RWPE2 (cell line): Measurements from ENCODE around the gene TRPC5OS.

ENCODE experiments used
- ATAC-seq: fragments of 200-7000 bp; cut with Tn5 transposase; 3 replicates; pipeline ENCODE4 v1.9.1; 2021; ENCODE audit warnings: low read depth
- DNase-seq: peaks from one replicate; pipeline ENCODE4 v3.0.0-alpha.2; 2020; ENCODE audit warnings: low spot score
- H3K27ac ChIP-seq: fragments of 450-650 bp; 2 replicates; pipeline ENCODE4 v1.5.1; 2017; ENCODE audit warnings: mild to moderate bottlenecking; ENCODE audit not compliant: poor library complexity, severe bottlenecking
- H3K27me3 ChIP-seq: fragments of 250-450 bp; sonication (Bioruptor Pico); 2 replicates; pipeline ENCODE4 v1.5.1; 2021; ENCODE audit warnings: mild to moderate bottlenecking, moderate library complexity; ENCODE audit not compliant: insufficient read depth, poor library complexity, severe bottlenecking
- H3K36me3 ChIP-seq: fragments of 250-450 bp; sonication (Bioruptor Pico); 2 replicates; pipeline ENCODE4 v1.5.1; 2020; ENCODE audit warnings: low read depth, mild to moderate bottlenecking, moderate library complexity
- H3K4me1 ChIP-seq: fragments of 250-450 bp; sonication (Bioruptor Pico); 2 replicates; pipeline ENCODE4 v1.5.1; 2021; ENCODE audit warnings: mild to moderate bottlenecking, moderate library complexity; ENCODE audit not compliant: insufficient read depth, poor library complexity, severe bottlenecking
- H3K4me3 ChIP-seq: fragments of 250-450 bp; sonication (Bioruptor Pico); 2 replicates; pipeline ENCODE4 v1.5.1; 2021; ENCODE audit warnings: mild to moderate bottlenecking, moderate library complexity; ENCODE audit not compliant: severe bottlenecking
- H3K9me3 ChIP-seq: fragments of 250-450 bp; sonication (Bioruptor Pico); 2 replicates; pipeline ENCODE4 v1.5.1; 2021; ENCODE audit warnings: mild to moderate bottlenecking, moderate library complexity; ENCODE audit not compliant: severe bottlenecking
- TF ChIP-seq, protein P1 (sequence below): fragments of 450-650 bp; IDR thresholded peaks from one replicate; pipeline ENCODE4 v1.5.1; 2017; ENCODE audit warnings: mild to moderate bottlenecking, moderate library complexity; ENCODE audit not compliant: poor library complexity, severe bottlenecking

The TRPC5OS gene

DNA sequence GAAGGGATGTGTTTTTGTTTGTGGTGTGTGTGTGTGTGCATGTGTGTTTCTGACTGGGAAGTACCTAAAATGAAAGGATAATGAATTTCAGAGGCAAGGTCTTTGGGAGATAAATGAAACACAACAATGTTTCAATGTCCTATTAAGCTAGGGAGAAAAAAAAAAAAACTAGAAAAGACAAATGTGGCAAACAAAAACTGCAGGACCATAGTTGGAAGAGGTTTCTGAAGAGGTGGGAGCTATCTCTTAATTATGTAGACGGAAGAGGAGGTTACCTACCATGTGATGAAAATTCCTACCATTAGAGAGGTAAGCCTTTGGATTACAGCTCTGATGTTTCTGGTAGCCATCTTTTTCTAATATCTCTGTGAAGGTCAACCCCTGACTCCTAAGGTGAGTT lies at the start of gene TRPC5OS:
Gene TRPC5OS (plus strand): TSS at position 301 of the 400 bp plus-strand sequence. CDS start 25,669 bp downstream, outside the sequence.
- Histone ChIP-seq H3K27me3 (no peaks in the 10 kb centered on the region), H3K27ac (no peak within 1 kb of the TSS), H3K9me3 (no peaks in the 10 kb centered on the region), H3K4me1 (no peaks in the 10 kb centered on the region), H3K36me3 (no peaks in the 10 kb centered on the region), H3K4me3 (no peak within 1 kb of the TSS)
- DNase-seq, result no peak
- no peak for ATAC-seq
- TF ChIP-seq, protein P1, sequence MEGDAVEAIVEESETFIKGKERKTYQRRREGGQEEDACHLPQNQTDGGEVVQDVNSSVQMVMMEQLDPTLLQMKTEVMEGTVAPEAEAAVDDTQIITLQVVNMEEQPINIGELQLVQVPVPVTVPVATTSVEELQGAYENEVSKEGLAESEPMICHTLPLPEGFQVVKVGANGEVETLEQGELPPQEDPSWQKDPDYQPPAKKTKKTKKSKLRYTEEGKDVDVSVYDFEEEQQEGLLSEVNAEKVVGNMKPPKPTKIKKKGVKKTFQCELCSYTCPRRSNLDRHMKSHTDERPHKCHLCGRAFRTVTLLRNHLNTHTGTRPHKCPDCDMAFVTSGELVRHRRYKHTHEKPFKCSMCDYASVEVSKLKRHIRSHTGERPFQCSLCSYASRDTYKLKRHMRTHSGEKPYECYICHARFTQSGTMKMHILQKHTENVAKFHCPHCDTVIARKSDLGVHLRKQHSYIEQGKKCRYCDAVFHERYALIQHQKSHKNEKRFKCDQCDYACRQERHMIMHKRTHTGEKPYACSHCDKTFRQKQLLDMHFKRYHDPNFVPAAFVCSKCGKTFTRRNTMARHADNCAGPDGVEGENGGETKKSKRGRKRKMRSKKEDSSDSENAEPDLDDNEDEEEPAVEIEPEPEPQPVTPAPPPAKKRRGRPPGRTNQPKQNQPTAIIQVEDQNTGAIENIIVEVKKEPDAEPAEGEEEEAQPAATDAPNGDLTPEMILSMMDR, result no peak

DNA sequence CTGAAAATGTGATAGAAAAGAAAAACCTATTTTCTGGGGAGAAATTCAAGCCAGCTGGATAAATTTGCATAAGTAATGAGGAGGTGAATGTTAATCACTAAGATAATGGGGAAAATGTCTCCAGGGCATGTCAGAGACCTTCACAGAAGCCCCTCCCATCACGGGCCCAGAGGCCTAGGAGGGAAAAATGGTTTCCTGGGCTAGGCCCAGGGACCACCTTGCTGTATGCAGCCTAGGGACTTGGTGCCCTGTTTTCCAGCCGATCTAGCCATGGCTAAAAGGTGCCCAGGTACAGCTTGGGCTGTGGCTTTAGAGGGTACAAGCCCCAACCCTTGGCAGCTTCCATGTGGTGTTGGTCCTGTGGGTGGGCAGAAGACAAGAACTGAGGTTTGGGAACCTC lies 46.6 kb upstream of the TRPC5OS start:
- no peaks in the 10 kb centered on the region for H3K27me3 ChIP-seq

DNA sequence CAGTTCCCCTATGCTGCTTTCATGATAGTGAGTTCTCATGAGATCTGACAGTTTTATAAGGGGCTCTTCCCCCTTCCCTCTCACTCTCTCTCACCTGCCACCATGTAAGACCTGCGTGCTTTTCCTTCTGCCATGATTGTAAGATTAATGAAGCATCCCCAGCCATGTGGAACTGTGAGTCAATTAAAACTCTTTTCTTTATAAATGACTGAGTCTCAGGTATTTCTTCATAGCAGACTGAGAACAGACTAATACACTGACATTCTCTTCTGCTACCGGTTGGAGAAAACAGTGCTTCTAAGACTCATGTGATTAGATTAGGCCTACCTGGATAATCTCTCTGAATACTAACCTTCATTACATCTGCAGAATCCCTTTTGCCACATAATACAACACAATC lies 45.4 kb upstream of the TRPC5OS start:
- ATAC-seq (no peak), DNase-seq (no peak)
- Histone ChIP-seq H3K27ac (no peak overlapping the region), H3K9me3 (no peaks in the 10 kb centered on the region), H3K27me3 (no peaks in the 10 kb centered on the region), H3K36me3 (no peaks in the 10 kb centered on the region), H3K4me1 (no peaks in the 10 kb centered on the region), H3K4me3 (no peak overlapping the region)
- TF ChIP-seq, protein P1, result no peak

More for the DNA sequence above, 46.6 kb upstream of the TRPC5OS start:
- no peak for DNase-seq
- Histone ChIP-seq H3K4me3 (no peak overlapping the region), H3K9me3 (no peaks in the 10 kb centered on the region), H3K4me1 (no peaks in the 10 kb centered on the region), H3K36me3 (no peaks in the 10 kb centered on the region), H3K27ac (no peak overlapping the region)
- TF ChIP-seq, protein P1, result no peak
- no peak for ATAC-seq

DNA sequence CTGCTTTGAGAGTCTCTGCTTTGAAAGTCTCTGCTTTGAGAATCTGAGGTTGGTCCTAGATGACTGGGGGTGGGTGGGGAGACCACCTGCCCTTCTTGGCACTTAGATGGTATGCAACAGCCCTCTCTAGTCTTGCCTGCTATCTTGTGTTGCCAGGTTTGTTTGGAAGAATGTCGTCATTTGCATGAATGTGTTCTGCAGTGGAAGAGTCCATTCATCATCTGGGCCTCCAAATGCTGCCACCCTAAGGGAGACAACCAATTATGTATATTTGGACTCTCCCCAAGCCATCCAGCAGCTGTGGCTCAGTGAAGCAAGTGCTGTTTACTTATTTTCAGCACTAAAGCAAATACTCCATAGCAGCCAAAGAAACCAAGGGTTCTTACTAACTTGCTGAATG lies 44.6 kb upstream of the TRPC5OS start:
- Histone ChIP-seq H3K36me3 (no peaks in the 10 kb centered on the region), H3K9me3 (no peaks in the 10 kb centered on the region), H3K4me1 (no peaks in the 10 kb centered on the region), H3K4me3 (no peak overlapping the region), H3K27me3 (no peaks in the 10 kb centered on the region), H3K27ac (no peak overlapping the region)
- DNase-seq (no peak), ATAC-seq (no peak)
- TF ChIP-seq, protein P1, result no peak

DNA sequence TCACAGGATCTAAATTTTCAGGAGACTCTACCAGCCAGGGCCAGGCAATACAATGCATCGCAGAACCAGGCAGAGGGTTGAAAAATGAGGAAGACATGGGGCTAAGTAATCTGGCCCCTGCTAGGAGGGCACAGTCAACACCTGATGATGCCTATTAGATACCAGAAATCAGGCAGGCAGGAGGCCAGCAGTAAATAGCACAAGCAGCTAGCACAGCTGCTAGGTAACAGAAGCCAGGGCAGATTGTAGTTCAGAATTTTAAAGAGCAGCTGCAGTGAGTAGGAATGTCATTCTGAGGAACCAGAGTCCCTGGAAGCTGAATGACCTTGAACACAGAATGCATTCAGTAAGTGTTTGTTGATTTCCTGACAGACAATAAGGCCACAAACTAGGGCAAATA lies 38.8 kb upstream of the TRPC5OS start:
- Histone ChIP-seq H3K4me3 (no peak overlapping the region), H3K9me3 (no peaks in the 10 kb centered on the region), H3K4me1 (no peaks in the 10 kb centered on the region), H3K36me3 (no peaks in the 10 kb centered on the region), H3K27ac (no peak overlapping the region), H3K27me3 (no peaks in the 10 kb centered on the region)
- no peak for DNase-seq
- no peak for ATAC-seq
- TF ChIP-seq, protein P1, result no peak
